ENCODE results near the gene SUSD1. TPM values are rescaled to one million over a fixed set of nuclear protein-coding genes. Genes with fewer than 3 reads are reported as not detected.
"Not testable (repeated sequence)": the region's sequence is repeated elsewhere in the genome, so short reads cannot be mapped to it uniquely, and the experiment has no call there.

SUSD1 gene
- total RNA-seq, 2 experiments from 2014 or later = 2.5 TPM

GRCh38 chr9:112157087-112157486 lies 18.0 kb downstream of the SUSD1 start:
- CTCF ChIA-PET = interaction anchor here (0.6 to 1.1 kb wide), 2 partner anchors 11 to 397 kb away, joined by 3 to 4 read pairs; no protein-coding TSS in a partner anchor
- H3K4me1 Mint-ChIP-seq = no peaks in the 10 kb centered on the region
- H3K27ac Mint-ChIP-seq = no peak overlapping the region
- no peaks in the 10 kb centered on the region for H3K36me3 Mint-ChIP-seq (ENCODE audit: low read depth)
- H3K27me3 Mint-ChIP-seq = no peaks in the 10 kb centered on the region
- intact Hi-C loops (cut with DNase I, micrococcal nuclease) = no loop called here
- POLR2A ChIA-PET = no interaction called here
- H3K4me3 Mint-ChIP-seq = no peak overlapping the region
- no peak for DNase-seq
- no peak for ATAC-seq
- H3K9me3 Mint-ChIP-seq (ENCODE audit: low read depth) = no peaks in the 10 kb centered on the region

- Mint-ChIP-seq H3K27ac (no peak overlapping the region), H3K9me3 (ENCODE audit: low read depth) (no peaks in the 10 kb centered on the region), H3K4me1 (peaks cover 6% of the 10 kb centered on the region), H3K36me3 (ENCODE audit: low read depth) (no peaks in the 10 kb centered on the region), H3K27me3 (no peaks in the 10 kb centered on the region), H3K4me3 (no peak overlapping the region)
- ATAC-seq = no peak
- no peak for DNase-seq
- ChIA-PET POLR2A (no interaction called here), CTCF (interaction anchor here (1.3 to 1.5 kb wide), 2 partner anchors 14 to 129 kb away, joined by 4 to 5 read pairs; no protein-coding TSS in a partner anchor)
- intact Hi-C loops (cut with DNase I, micrococcal nuclease) = no loop called here
Measured at GRCh38 chr9:112149211-112149610, 25.9 kb downstream of the SUSD1 start.

GRCh38 chr9:112145886-112146285 lies 29.2 kb downstream of the SUSD1 start:
- Mint-ChIP-seq H3K27ac (no peak overlapping the region), H3K27me3 (no peaks in the 10 kb centered on the region)
- POLR2A ChIA-PET = no interaction called here

DNA sequence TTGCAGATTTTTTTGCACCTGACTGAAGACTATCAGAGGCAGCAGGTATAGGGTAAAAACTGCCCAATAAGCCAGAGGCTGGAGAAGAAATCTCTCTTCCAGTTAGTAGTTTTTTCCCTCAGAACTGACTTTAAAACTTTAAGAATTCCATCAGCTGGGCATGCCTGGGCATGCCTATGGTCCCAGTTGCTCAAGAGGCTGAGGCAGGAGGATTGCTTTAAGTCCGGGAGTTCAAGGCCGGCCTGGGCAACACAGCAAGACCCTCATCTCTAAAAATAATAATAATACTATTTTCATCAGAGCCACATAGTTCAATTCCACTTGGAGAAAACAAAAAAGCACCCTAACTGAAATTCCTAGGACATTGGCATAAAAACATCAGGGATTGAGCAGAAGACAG lies 30.3 kb downstream of the SUSD1 start:
- H3K4me3 Mint-ChIP-seq = no peak overlapping the region
- POLR2A ChIA-PET = interaction anchor here (0.6 kb wide), 1 partner anchor 183 kb away, joined by 4 read pairs; no protein-coding TSS in a partner anchor
- ATAC-seq (no peak), DNase-seq (no peak)
- H3K9me3 Mint-ChIP-seq (ENCODE audit: low read depth) = no peaks in the 10 kb centered on the region
- no peak overlapping the region for H3K27ac Mint-ChIP-seq
- CTCF ChIA-PET = interaction anchor here (0.7 kb wide), 1 partner anchor 179 kb away, joined by 4 read pairs; no protein-coding TSS in a partner anchor
- H3K4me1 Mint-ChIP-seq = peaks cover 6% of the 10 kb centered on the region
- peaks cover 4% of the 10 kb centered on the region for H3K36me3 Mint-ChIP-seq (ENCODE audit: low read depth)
- intact Hi-C loops (cut with DNase I, micrococcal nuclease) = no loop called here
- no peaks in the 10 kb centered on the region for H3K27me3 Mint-ChIP-seq

More at GRCh38 chr9:112145886-112146285, 29.2 kb downstream of the SUSD1 start:
- no peak overlapping the region for H3K4me3 Mint-ChIP-seq
- CTCF ChIA-PET = interaction anchor here (0.7 to 1.0 kb wide), 2 partner anchors 11 to 338 kb away, joined by 3 read pairs; no protein-coding TSS in a partner anchor
- ATAC-seq (no peak), DNase-seq (no peak)
- H3K36me3 Mint-ChIP-seq (ENCODE audit: low read depth) = peaks cover 4% of the 10 kb centered on the region
- intact Hi-C loops (cut with DNase I, micrococcal nuclease) = no loop called here
- H3K4me1 Mint-ChIP-seq = peaks cover 6% of the 10 kb centered on the region
- H3K9me3 Mint-ChIP-seq (ENCODE audit: low read depth) = no peaks in the 10 kb centered on the region

- Mint-ChIP-seq H3K27me3 (no peaks in the 10 kb centered on the region), H3K9me3 (ENCODE audit: low read depth) (no peaks in the 10 kb centered on the region), H3K36me3 (ENCODE audit: low read depth) (peaks cover 4% of the 10 kb centered on the region), H3K27ac (no peak overlapping the region), H3K4me3 (no peak overlapping the region), H3K4me1 (peaks cover 6% of the 10 kb centered on the region)
- ChIA-PET POLR2A (interaction anchor here (0.6 kb wide), 1 partner anchor 425 kb away, joined by 3 read pairs; no protein-coding TSS in a partner anchor), CTCF (interaction anchor here (0.6 kb wide), 1 partner anchor 131 kb away, joined by 4 read pairs; no protein-coding TSS in a partner anchor)
- intact Hi-C loops (cut with DNase I, micrococcal nuclease) = no loop called here
- ATAC-seq (no peak), DNase-seq (no peak)
Measured at GRCh38 chr9:112142420-112142819, 32.7 kb downstream of the SUSD1 start.

- DNase-seq = no peak
- intact Hi-C loops (cut with DNase I, micrococcal nuclease) = no loop called here
- ATAC-seq = peak; percentile 44
- Mint-ChIP-seq H3K36me3 (ENCODE audit: low read depth) (peaks cover 4% of the 10 kb centered on the region), H3K27me3 (no peaks in the 10 kb centered on the region), H3K4me3 (no peak overlapping the region), H3K27ac (no peak overlapping the region), H3K4me1 (no peaks in the 10 kb centered on the region), H3K9me3 (ENCODE audit: low read depth) (no peaks in the 10 kb centered on the region)
- ChIA-PET CTCF (no interaction called here), POLR2A (interaction anchor here (0.6 kb wide), 1 partner anchor 129 kb away, joined by 3 read pairs; no protein-coding TSS in a partner anchor)
Measured at GRCh38 chr9:112140936-112141335, 34.2 kb downstream of the SUSD1 start.

GRCh38 chr9:112137066-112137465 lies 38.0 kb downstream of the SUSD1 start:
- Mint-ChIP-seq H3K27ac (no peak overlapping the region), H3K9me3 (ENCODE audit: low read depth) (no peaks in the 10 kb centered on the region), H3K27me3 (no peaks in the 10 kb centered on the region), H3K4me1 (no peaks in the 10 kb centered on the region), H3K36me3 (ENCODE audit: low read depth) (peaks cover 2% of the 10 kb centered on the region), H3K4me3 (no peak overlapping the region)
- intact Hi-C loops (cut with DNase I, micrococcal nuclease) = no loop called here
- DNase-seq = no peak
- CTCF ChIA-PET = interaction anchor here (0.9 kb wide), 1 partner anchor 9 kb away, joined by 4 read pairs; no protein-coding TSS in a partner anchor
- ATAC-seq = no peak
- POLR2A ChIA-PET = no interaction called here

DNA sequence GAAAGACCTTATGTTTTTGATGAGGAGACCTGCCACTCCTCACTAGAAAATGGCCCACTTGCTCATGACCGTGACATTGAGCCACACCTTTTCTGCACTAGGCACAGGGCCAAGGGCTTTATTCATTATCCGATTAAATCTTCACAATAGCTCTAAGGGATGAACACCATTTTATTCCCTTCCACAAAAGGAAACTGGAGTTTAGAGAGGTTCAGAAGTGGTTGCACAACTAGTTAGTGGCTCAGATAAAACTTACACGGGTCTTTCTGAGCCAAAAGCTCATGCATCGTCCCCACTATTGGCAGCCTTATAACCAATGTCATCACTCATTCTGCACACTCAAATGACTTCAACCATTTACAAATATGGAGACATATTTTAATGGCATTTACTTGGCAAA lies 39.4 kb downstream of the SUSD1 start:
- H3K36me3 Mint-ChIP-seq (ENCODE audit: low read depth) = peaks cover 2% of the 10 kb centered on the region
- H3K4me1 Mint-ChIP-seq = no peaks in the 10 kb centered on the region
- H3K27ac Mint-ChIP-seq = no peak overlapping the region
- H3K4me3 Mint-ChIP-seq = no peak overlapping the region
- DNase-seq (no peak), ATAC-seq (no peak)
- H3K9me3 Mint-ChIP-seq (ENCODE audit: low read depth) = no peaks in the 10 kb centered on the region
- intact Hi-C loops (cut with DNase I, micrococcal nuclease) = no loop called here
- ChIA-PET POLR2A (no interaction called here), CTCF (interaction anchor here (0.5 to 1.1 kb wide), 3 partner anchors 11 to 330 kb away, joined by 3 read pairs; no protein-coding TSS in a partner anchor)
- no peaks in the 10 kb centered on the region for H3K27me3 Mint-ChIP-seq

- ATAC-seq, H3K27ac Mint-ChIP-seq: not testable (repeated sequence)
Measured at GRCh38 chr9:112133806-112134205, 41.3 kb downstream of the SUSD1 start.

GRCh38 chr9:112132356-112132755 lies 42.7 kb downstream of the SUSD1 start:
- Mint-ChIP-seq H3K36me3 (ENCODE audit: low read depth) (peaks cover 2% of the 10 kb centered on the region), H3K4me1 (no peaks in the 10 kb centered on the region), H3K9me3 (ENCODE audit: low read depth) (no peaks in the 10 kb centered on the region), H3K27me3 (no peaks in the 10 kb centered on the region), H3K27ac (no peak overlapping the region), H3K4me3 (no peak overlapping the region)
- ChIA-PET POLR2A (no interaction called here), CTCF (interaction anchor here (0.9 kb wide), 1 partner anchor 195 kb away, joined by 3 read pairs; no protein-coding TSS in a partner anchor)
- intact Hi-C loops (cut with DNase I, micrococcal nuclease) = no loop called here
- ATAC-seq (no peak), DNase-seq (no peak)

More at GRCh38 chr9:112133806-112134205, 41.3 kb downstream of the SUSD1 start:
- POLR2A ChIA-PET; CTCF ChIA-PET; H3K4me1 Mint-ChIP-seq; H3K27me3 Mint-ChIP-seq; H3K36me3 Mint-ChIP-seq (ENCODE audit: low read depth); H3K9me3 Mint-ChIP-seq (ENCODE audit: low read depth); DNase-seq; intact Hi-C loops (cut with DNase I, micrococcal nuclease); H3K4me3 Mint-ChIP-seq: not testable (repeated sequence)

DNA sequence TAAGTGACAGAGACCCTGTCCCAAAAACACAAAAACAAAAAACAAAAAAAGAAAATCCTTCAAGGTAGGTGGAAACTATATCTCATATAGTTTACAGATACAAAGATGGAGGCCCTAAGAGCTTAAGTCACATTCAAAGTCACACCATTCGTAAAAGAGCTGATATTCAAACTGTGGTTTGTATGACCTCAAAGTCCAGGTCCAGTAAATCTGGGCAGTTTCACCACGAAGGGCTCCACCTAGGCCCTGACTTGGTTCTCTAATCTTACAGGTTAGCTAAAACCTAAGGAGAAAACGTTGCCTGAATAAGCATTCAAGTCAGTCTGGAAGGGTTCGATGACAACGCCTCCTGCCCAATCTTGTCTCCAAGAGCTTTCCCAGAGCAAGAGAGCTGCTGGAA lies 44.1 kb downstream of the SUSD1 start:
- DNase-seq (no peak), ATAC-seq (no peak)

DNA sequence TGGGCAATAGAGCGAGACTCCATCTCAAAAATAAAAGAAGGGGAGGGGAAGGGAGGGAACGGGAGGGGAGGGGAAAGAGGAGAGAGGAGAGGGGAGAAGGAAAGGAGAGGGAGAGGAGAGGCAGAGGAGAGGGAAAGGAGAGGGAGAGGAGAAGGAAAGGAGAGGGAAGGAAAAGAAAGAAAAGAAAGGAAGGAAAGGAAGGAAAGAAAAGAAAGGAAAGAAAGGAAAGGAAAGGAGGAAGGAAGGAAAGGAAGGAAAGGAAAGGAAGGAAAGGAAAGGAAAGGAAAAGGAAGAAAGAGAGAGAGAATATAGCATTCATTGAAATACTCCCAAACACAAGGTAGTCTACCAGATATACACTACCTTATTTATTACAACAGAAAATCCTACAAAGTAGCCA lies 44.8 kb downstream of the SUSD1 start:
- Mint-ChIP-seq H3K4me1 (no peaks in the 10 kb centered on the region), H3K9me3 (ENCODE audit: low read depth) (no peaks in the 10 kb centered on the region), H3K27me3 (no peaks in the 10 kb centered on the region), H3K36me3 (ENCODE audit: low read depth) (peaks cover 2% of the 10 kb centered on the region), H3K27ac (no peak overlapping the region), H3K4me3 (no peak overlapping the region)
- ATAC-seq = no peak
- DNase-seq = no peak
- ChIA-PET CTCF (interaction anchor here (0.7 kb wide), 1 partner anchor 541 kb away, joined by 3 read pairs; no protein-coding TSS in a partner anchor), POLR2A (interaction anchor here (0.6 kb wide), 1 partner anchor 268 kb away, joined by 5 read pairs; no protein-coding TSS in a partner anchor)
- intact Hi-C loops (cut with DNase I, micrococcal nuclease) = no loop called here

More for the DNA sequence above, 44.1 kb downstream of the SUSD1 start:
- Mint-ChIP-seq H3K4me1 (no peaks in the 10 kb centered on the region), H3K4me3 (no peak overlapping the region), H3K36me3 (ENCODE audit: low read depth) (peaks cover 2% of the 10 kb centered on the region), H3K27me3 (no peaks in the 10 kb centered on the region), H3K9me3 (ENCODE audit: low read depth) (no peaks in the 10 kb centered on the region), H3K27ac (no peak overlapping the region)
- POLR2A ChIA-PET = no interaction called here
- intact Hi-C loops (cut with DNase I, micrococcal nuclease) = no loop called here
- CTCF ChIA-PET = interaction anchor here (0.7 to 1.1 kb wide), 4 partner anchors 18 to 541 kb away, joined by 3 to 5 read pairs (median 4); no protein-coding TSS in a partner anchor
